Activated CD4-positive, alpha-beta T cell treated with anti-CD3 and anti-CD28 coated beads, Interleukin-2, amount 10 ng/mL, durations not matched to agents 24 days and 14 days (primary cell): ENCODE measurements around the gene C3orf80. TPM values are rescaled to one million over a fixed set of nuclear protein-coding genes. Genes with fewer than 3 reads are reported as not detected.
"Not testable (repeated sequence)": the region's sequence is repeated elsewhere in the genome, so short reads cannot be mapped to it uniquely, and the experiment has no call there.

ENCODE experiments used
- DNase-seq: peaks from one replicate; pipeline ENCODE4 v3.0.0; 2022
- H3K27ac Mint-ChIP-seq: one replicate; pipeline ENCODE4 v1.8.0; 2022; ENCODE audit warnings: mild to moderate bottlenecking, mixed read lengths
- H3K27me3 Mint-ChIP-seq: one replicate; pipeline ENCODE4 v1.8.0; 2022; ENCODE audit warnings: mixed read lengths
- H3K36me3 Mint-ChIP-seq: one replicate; pipeline ENCODE4 v1.8.0; 2022; ENCODE audit warnings: low read depth, mild to moderate bottlenecking, mixed read lengths
- H3K4me1 Mint-ChIP-seq: one replicate; pipeline ENCODE4 v1.8.0; 2021; ENCODE audit warnings: mixed read lengths
- H3K4me3 Mint-ChIP-seq: one replicate; pipeline ENCODE4 v1.8.0; 2022; ENCODE audit warnings: mild to moderate bottlenecking, moderate library complexity, mixed read lengths
- H3K9me3 Mint-ChIP-seq: one replicate; pipeline ENCODE4 v1.8.0; 2021; ENCODE audit warnings: mixed read lengths
- intact Hi-C: fragments of 100-400 bp; cut with micrococcal nuclease; formaldehyde crosslinking; loops from one replicate; pipeline ENCODE4 v1.15.1; 2023
- total RNA-seq: library from RNA; stranded (reverse); gene quantifications from 2 replicates; pipeline ENCODE4 v1.2.3, GENCODE V29; 2022

The C3orf80 gene
- 0.07 TPM in 1 of 2 replicates, not detected in the other for total RNA-seq

GRCh38 chr3:160225176-160226025 is at the start of gene C3orf80:
C3orf80 (plus strand) TSS chr3:160225422; CDS start chr3:160225636, 214 bp downstream.
- peaks cover 16% of the 10 kb centered on the region for H3K4me1 Mint-ChIP-seq
- peak within 1 kb of the TSS; percentile 20 for H3K27ac Mint-ChIP-seq
- intact Hi-C loops, result loop anchor here (5.0 to 10.0 kb wide), 5 partner anchors 177 to 1578 kb away; no protein-coding TSS in a partner anchor
- H3K36me3 Mint-ChIP-seq, result peaks cover 3% of the 10 kb centered on the region
- peak within 1 kb of the TSS; percentile 84 for H3K4me3 Mint-ChIP-seq
- peak; percentile 85 for DNase-seq
- H3K27me3 Mint-ChIP-seq, result peaks cover 61% of the 10 kb centered on the region
- H3K9me3 Mint-ChIP-seq, result no peaks in the 10 kb centered on the region

GRCh38 chr3:160176923-160177322 is 48.3 kb upstream of the C3orf80 start:
- Mint-ChIP-seq H3K9me3 (no peaks in the 10 kb centered on the region), H3K36me3 (no peaks in the 10 kb centered on the region), H3K27ac (no peak overlapping the region), H3K4me1 (peaks cover 2% of the 10 kb centered on the region), H3K4me3 (no peak overlapping the region), H3K27me3 (peaks cover 16% of the 10 kb centered on the region)
- intact Hi-C loops, result no loop called here
- no peak for DNase-seq

- intact Hi-C loops, H3K4me3 Mint-ChIP-seq, H3K9me3 Mint-ChIP-seq, H3K36me3 Mint-ChIP-seq, H3K27ac Mint-ChIP-seq, H3K4me1 Mint-ChIP-seq, DNase-seq: not testable (repeated sequence)
- peaks cover 16% of the 10 kb centered on the region for H3K27me3 Mint-ChIP-seq
Observed at GRCh38 chr3:160178661-160179060, 46.6 kb upstream of the C3orf80 start.

GRCh38 chr3:160179403-160179802 is 45.8 kb upstream of the C3orf80 start:
- H3K27me3 Mint-ChIP-seq, result peaks cover 16% of the 10 kb centered on the region
- H3K4me3 Mint-ChIP-seq, intact Hi-C loops, H3K27ac Mint-ChIP-seq, H3K4me1 Mint-ChIP-seq, H3K36me3 Mint-ChIP-seq, DNase-seq, H3K9me3 Mint-ChIP-seq: not testable (repeated sequence)

- Mint-ChIP-seq H3K4me3 (no peak overlapping the region), H3K9me3 (no peaks in the 10 kb centered on the region), H3K27me3 (peaks cover 16% of the 10 kb centered on the region), H3K27ac (no peak overlapping the region), H3K4me1 (peaks cover 2% of the 10 kb centered on the region), H3K36me3 (no peaks in the 10 kb centered on the region)
- intact Hi-C loops, result no loop called here
- no peak for DNase-seq
Observed at GRCh38 chr3:160179906-160180305, 45.3 kb upstream of the C3orf80 start.

- H3K27ac Mint-ChIP-seq, result no peak overlapping the region
- DNase-seq, result no peak
- H3K27me3 Mint-ChIP-seq, result peaks cover 16% of the 10 kb centered on the region
- no peaks in the 10 kb centered on the region for H3K9me3 Mint-ChIP-seq
- H3K36me3 Mint-ChIP-seq, result no peaks in the 10 kb centered on the region
- peaks cover 2% of the 10 kb centered on the region for H3K4me1 Mint-ChIP-seq
- no peak overlapping the region for H3K4me3 Mint-ChIP-seq
- intact Hi-C loops, result no loop called here
Observed at GRCh38 chr3:160180581-160181216, 44.5 kb upstream of the C3orf80 start.

GRCh38 chr3:160183345-160184076 is 41.7 kb upstream of the C3orf80 start:
- intact Hi-C loops, result no loop called here
- H3K4me3 Mint-ChIP-seq, result no peak overlapping the region
- H3K27ac Mint-ChIP-seq, result no peak overlapping the region
- H3K27me3 Mint-ChIP-seq, result peaks cover 16% of the 10 kb centered on the region
- no peaks in the 10 kb centered on the region for H3K36me3 Mint-ChIP-seq
- no peak for DNase-seq
- H3K4me1 Mint-ChIP-seq, result peaks cover 2% of the 10 kb centered on the region
- H3K9me3 Mint-ChIP-seq, result no peaks in the 10 kb centered on the region

GRCh38 chr3:160184655-160185054 is 40.6 kb upstream of the C3orf80 start:
- no peaks in the 10 kb centered on the region for H3K36me3 Mint-ChIP-seq
- no peaks in the 10 kb centered on the region for H3K9me3 Mint-ChIP-seq
- DNase-seq, result no peak
- intact Hi-C loops, result no loop called here
- H3K27ac Mint-ChIP-seq, result no peak overlapping the region
- H3K4me3 Mint-ChIP-seq, result no peak overlapping the region
- H3K27me3 Mint-ChIP-seq, result peaks cover 15% of the 10 kb centered on the region
- H3K4me1 Mint-ChIP-seq, result peaks cover 2% of the 10 kb centered on the region

GRCh38 chr3:160185751-160186150 is 39.5 kb upstream of the C3orf80 start:
- Mint-ChIP-seq H3K36me3 (no peaks in the 10 kb centered on the region), H3K4me1 (peaks cover 2% of the 10 kb centered on the region), H3K4me3 (no peak overlapping the region), H3K27ac (no peak overlapping the region), H3K9me3 (no peaks in the 10 kb centered on the region), H3K27me3 (peaks cover 9% of the 10 kb centered on the region)
- intact Hi-C loops, result no loop called here
- no peak for DNase-seq

- no peaks in the 10 kb centered on the region for H3K9me3 Mint-ChIP-seq
- intact Hi-C loops, result no loop called here
- H3K27me3 Mint-ChIP-seq, result no peaks in the 10 kb centered on the region
- H3K4me1 Mint-ChIP-seq, result peaks cover 2% of the 10 kb centered on the region
- H3K36me3 Mint-ChIP-seq, result no peaks in the 10 kb centered on the region
- no peak overlapping the region for H3K27ac Mint-ChIP-seq
- H3K4me3 Mint-ChIP-seq, result no peak overlapping the region
- no peak for DNase-seq
Observed at GRCh38 chr3:160187288-160187687, 37.9 kb upstream of the C3orf80 start.

- H3K9me3 Mint-ChIP-seq, result no peaks in the 10 kb centered on the region
- no peaks in the 10 kb centered on the region for H3K36me3 Mint-ChIP-seq
- no peak for DNase-seq
- H3K27me3 Mint-ChIP-seq, result no peaks in the 10 kb centered on the region
- H3K4me1 Mint-ChIP-seq, result no peaks in the 10 kb centered on the region
- H3K27ac Mint-ChIP-seq, result no peak overlapping the region
- no peak overlapping the region for H3K4me3 Mint-ChIP-seq
- intact Hi-C loops, result no loop called here
Observed at GRCh38 chr3:160192310-160193029, 32.8 kb upstream of the C3orf80 start.

- no peaks in the 10 kb centered on the region for H3K27me3 Mint-ChIP-seq
- no peaks in the 10 kb centered on the region for H3K4me1 Mint-ChIP-seq
- H3K36me3 Mint-ChIP-seq, result no peaks in the 10 kb centered on the region
- intact Hi-C loops, result no loop called here
- H3K4me3 Mint-ChIP-seq, result no peak overlapping the region
- DNase-seq, result no peak
- H3K9me3 Mint-ChIP-seq, result no peaks in the 10 kb centered on the region
- H3K27ac Mint-ChIP-seq, result no peak overlapping the region
Observed at GRCh38 chr3:160193644-160194192, 31.5 kb upstream of the C3orf80 start.

GRCh38 chr3:160194438-160194837 is 30.8 kb upstream of the C3orf80 start:
- Mint-ChIP-seq H3K4me1 (no peaks in the 10 kb centered on the region), H3K4me3 (no peak overlapping the region), H3K9me3 (no peaks in the 10 kb centered on the region), H3K36me3 (no peaks in the 10 kb centered on the region), H3K27ac (no peak overlapping the region), H3K27me3 (no peaks in the 10 kb centered on the region)
- DNase-seq, result no peak
- intact Hi-C loops, result no loop called here
